Esophagus muscularis mucosa (tissue), 3 donors: ENCODE measurements around the gene PRR7.

Source experiments
- CTCF ChIP-seq, 3 experiments: fragments of 200-600 bp in 2 of 3; fragments of 450-650 bp in 1 of 3; sonication (generic) in 2 of 3; IDR thresholded peaks; one replicate each; pipeline ENCODE4 v1.5.1; 2017 to 2019; ENCODE audit warnings: antibody characterized with exemption in 3 of 3, mild to moderate bottlenecking in 2 of 3, moderate library complexity in 1 of 3
- POLR2A ChIP-seq: fragments of 450-650 bp; IDR thresholded peaks from one replicate; pipeline ENCODE4 v1.6.1; 2017; ENCODE audit warnings: antibody characterized with exemption, moderate library complexity, mild to moderate bottlenecking, low read depth
- POLR2AphosphoS5 ChIP-seq, 2 donors: sonication (generic); formaldehyde crosslinking; IDR thresholded peaks; one replicate each; pipeline ENCODE4 v1.6.1; 2017; ENCODE audit warnings: antibody characterized with exemption in 2 of 2

GRCh38 chr5:177410575-177410974 lies 36.0 kb upstream of the PRR7 start:
- TF ChIP-seq CTCF (IDR thresholded peaks at IDR 0.05) (no peak), POLR2AphosphoS5 (IDR thresholded peaks at IDR 0.05) (no peak), POLR2A (no peak)
